H9 (cell line): ENCODE results near the gene MATN4. TPM values are rescaled to one million over a fixed set of nuclear protein-coding genes. Genes with fewer than 3 reads are reported as not detected.
A peak's percentile ranks its signal among the peaks of the same experiment; 100 is the strongest.

ENCODE experiments used
- DNase-seq: peaks from one replicate; pipeline ENCODE4 v3.0.0-alpha.2; 2017
- H2AFZ ChIP-seq: one replicate; pipeline ENCODE4 v1.6.1; 2013; ENCODE audit warnings: mild to moderate bottlenecking, low read length, control low read depth, moderate library complexity
- H2AK5ac ChIP-seq: 2 replicates; pipeline ENCODE4 v1.6.1; 2013; ENCODE audit warnings: low read length, control low read depth, mixed read lengths; ENCODE audit not compliant: insufficient read length
- H2BK120ac ChIP-seq: one replicate; pipeline ENCODE4 v1.6.1; 2013; ENCODE audit warnings: low read depth, mild to moderate bottlenecking, low read length, control low read depth, inconsistent platforms; ENCODE audit not compliant: poor library complexity, severe bottlenecking
- H2BK12ac ChIP-seq: 2 replicates; pipeline ENCODE4 v1.6.1; 2013; ENCODE audit warnings: low read length, control low read depth, mixed read lengths, low read depth; ENCODE audit not compliant: insufficient read length
- H2BK15ac ChIP-seq: 2 replicates; pipeline ENCODE4 v1.6.1; 2013; ENCODE audit warnings: low read depth, low read length, control low read depth
- H2BK20ac ChIP-seq: one replicate; pipeline ENCODE4 v1.6.1; 2013; ENCODE audit warnings: low read depth, mild to moderate bottlenecking, low read length, control low read depth, inconsistent platforms; ENCODE audit not compliant: poor library complexity, severe bottlenecking
- H2BK5ac ChIP-seq: 2 replicates; pipeline ENCODE4 v1.6.1; 2013; ENCODE audit warnings: low read length, control low read depth, mixed read lengths; ENCODE audit not compliant: insufficient read length
- H3K14ac ChIP-seq: 2 replicates; pipeline ENCODE4 v1.6.1; 2013; ENCODE audit warnings: low read length, control low read depth; ENCODE audit not compliant: insufficient read depth
- H3K18ac ChIP-seq: 2 replicates; pipeline ENCODE4 v1.6.1; 2013; ENCODE audit warnings: low read depth, mild to moderate bottlenecking, mixed read lengths, low read length, control low read depth; ENCODE audit not compliant: insufficient read length
- H3K23ac ChIP-seq: 2 replicates; pipeline ENCODE4 v1.6.1; 2013; ENCODE audit warnings: low read length, control low read depth, mixed read lengths, low read depth; ENCODE audit not compliant: insufficient read length
- H3K23me2 ChIP-seq: 2 replicates; pipeline ENCODE4 v1.6.1; 2013; ENCODE audit warnings: low read depth, mild to moderate bottlenecking, mixed read lengths, low read length, control low read depth; ENCODE audit not compliant: insufficient read length, poor library complexity, severe bottlenecking
- H3K27ac ChIP-seq: 2 replicates; pipeline ENCODE4 v1.5.1; 2013; ENCODE audit warnings: low read length, control low read depth, mixed read lengths, low read depth; ENCODE audit not compliant: insufficient read length
- H3K27me3 ChIP-seq: 2 replicates; pipeline ENCODE4 v1.6.1; 2013; ENCODE audit warnings: low read length, control low read depth, inconsistent platforms; ENCODE audit not compliant: insufficient read depth
- H3K4ac ChIP-seq: 2 replicates; pipeline ENCODE4 v1.6.1; 2013; ENCODE audit warnings: low read depth, mild to moderate bottlenecking, control low read depth, inconsistent platforms, low read length, moderate library complexity
- H3K4me1 ChIP-seq: 2 replicates; pipeline ENCODE4 v1.6.1; 2013; ENCODE audit warnings: low read length, control low read depth, inconsistent platforms; ENCODE audit not compliant: insufficient read depth
- H3K4me2 ChIP-seq: 2 replicates; pipeline ENCODE4 v1.6.1; 2013; ENCODE audit warnings: low read length, control low read depth, mixed read lengths; ENCODE audit not compliant: insufficient read length, insufficient read depth
- H3K56ac ChIP-seq: 2 replicates; pipeline ENCODE4 v1.6.1; 2013; ENCODE audit warnings: low read depth, mild to moderate bottlenecking, mixed read lengths, low read length, control low read depth; ENCODE audit not compliant: insufficient read length
- H3K79me1 ChIP-seq: 2 replicates; pipeline ENCODE4 v1.6.1; 2013; ENCODE audit warnings: low read depth, mild to moderate bottlenecking, moderate library complexity, low read length, control low read depth, inconsistent platforms; ENCODE audit not compliant: insufficient read depth, poor library complexity, severe bottlenecking
- H3K79me2 ChIP-seq: 2 replicates; pipeline ENCODE4 v1.6.1; 2013; ENCODE audit warnings: low read length, control low read depth, inconsistent platforms; ENCODE audit not compliant: insufficient read depth
- H3K9ac ChIP-seq: 2 replicates; pipeline ENCODE4 v1.6.1; 2013; ENCODE audit warnings: low read length, control low read depth, mixed read lengths; ENCODE audit not compliant: insufficient read length; ENCODE audit errors: extremely low read depth
- H3K9me3 ChIP-seq: one replicate; pipeline ENCODE4 v1.6.1; 2013; ENCODE audit warnings: low read depth, low read length, inconsistent platforms; ENCODE audit not compliant: control insufficient read depth
- H3T11ph ChIP-seq: one replicate; pipeline ENCODE4 v1.6.1; 2013; ENCODE audit warnings: mild to moderate bottlenecking, low read length, control low read depth, inconsistent platforms
- H4K20me1 ChIP-seq: one replicate; pipeline ENCODE4 v1.6.1; 2013; ENCODE audit not compliant: control insufficient read depth, insufficient read length, insufficient read depth
- H4K5ac ChIP-seq: 2 replicates; pipeline ENCODE4 v1.6.1; 2013; ENCODE audit warnings: low read depth, mild to moderate bottlenecking, mixed read lengths, low read length, control low read depth; ENCODE audit not compliant: insufficient read length
- H4K8ac ChIP-seq: replicated peaks from 2 replicates; pipeline ENCODE4 v1.6.1; 2013; ENCODE audit warnings: low read length, control low read depth, mixed read lengths, low read depth; ENCODE audit not compliant: insufficient read length
- H4K91ac ChIP-seq: 2 replicates; pipeline ENCODE4 v1.6.1; 2013; ENCODE audit warnings: low read depth, mild to moderate bottlenecking, moderate library complexity, mixed read lengths, low read length, control low read depth; ENCODE audit not compliant: insufficient read length
- H3K27ac Mint-ChIP-seq, 3 experiments: 2 replicates in 2 of 3; 3 replicates in 1 of 3; pipeline ENCODE4 v1.8.0; 2020 to 2021; ENCODE audit warnings: mixed read lengths in 3 of 3, mild to moderate bottlenecking in 1 of 3, moderate library complexity in 1 of 3
- H3K27me3 Mint-ChIP-seq: 2 replicates; pipeline ENCODE4 v1.8.0; 2021; ENCODE audit warnings: low read depth, mild to moderate bottlenecking, moderate library complexity, mixed read lengths
- H3K36me3 Mint-ChIP-seq, 3 experiments: 2 replicates in 2 of 3; 3 replicates in 1 of 3; pipeline ENCODE4 v1.8.0; 2020 to 2021; ENCODE audit warnings: low read depth in 3 of 3, mixed read lengths in 3 of 3; ENCODE audit not compliant: insufficient read depth in 1 of 3
- H3K4me1 Mint-ChIP-seq, 2 experiments: 2 replicates each; pipeline ENCODE4 v1.8.0; 2020; ENCODE audit warnings: mixed read lengths in 2 of 2
- H3K4me3 Mint-ChIP-seq, 2 experiments: 2 replicates in 1 of 2; 3 replicates in 1 of 2; pipeline ENCODE4 v1.8.0; 2020 to 2021; ENCODE audit warnings: mild to moderate bottlenecking in 2 of 2, mixed read lengths in 2 of 2, moderate library complexity in 1 of 2
- H3K9me3 Mint-ChIP-seq, 2 experiments: 2 replicates in 1 of 2; 3 replicates in 1 of 2; pipeline ENCODE4 v1.8.0; 2020; ENCODE audit warnings: mild to moderate bottlenecking in 2 of 2, mixed read lengths in 2 of 2, moderate library complexity in 1 of 2
- WGBS: extraction: QIAGEN DNeasy Blood & Tissue Kit; methylation state at CpG from one replicate; pipeline ENCODE4 v1.1.7; 2013; ENCODE audit warnings: missing lambda C conversion rate, low lambda C conversion rate, mixed read lengths; ENCODE audit not compliant: insufficient read length; ENCODE audit errors: extremely low coverage; 5-methylcytosine and 5-hydroxymethylcytosine counted together
- total RNA-seq: library from RNA; stranded (reverse); gene quantifications from 2 replicates; pipeline ENCODE4 v1.2.1, GENCODE V29; 2021
- TF ChIP-seq, protein P1 (sequence below): fragments of 200-600 bp; sonication (generic); conservative IDR thresholded peaks from 3 replicates; pipeline ENCODE4 v1.8.0; 2021; ENCODE audit warnings: antibody characterized with exemption, mild to moderate bottlenecking

The MATN4 gene
- total RNA-seq, 1 experiment from 2014 or later = 0.11 TPM

- no peak overlapping the region for H3K9ac ChIP-seq
- no peak overlapping the region for H3K56ac ChIP-seq
- H2BK12ac ChIP-seq = no peak overlapping the region
- peaks cover 5% of the 10 kb centered on the region; the same call in 1 of the 2 replicates for H3K27me3 ChIP-seq
- no peak overlapping the region for H3K4ac ChIP-seq
- H2AFZ ChIP-seq = no peak overlapping the region
- H3K27ac Mint-ChIP-seq = no peak overlapping the region
- TF ChIP-seq, protein P1, sequence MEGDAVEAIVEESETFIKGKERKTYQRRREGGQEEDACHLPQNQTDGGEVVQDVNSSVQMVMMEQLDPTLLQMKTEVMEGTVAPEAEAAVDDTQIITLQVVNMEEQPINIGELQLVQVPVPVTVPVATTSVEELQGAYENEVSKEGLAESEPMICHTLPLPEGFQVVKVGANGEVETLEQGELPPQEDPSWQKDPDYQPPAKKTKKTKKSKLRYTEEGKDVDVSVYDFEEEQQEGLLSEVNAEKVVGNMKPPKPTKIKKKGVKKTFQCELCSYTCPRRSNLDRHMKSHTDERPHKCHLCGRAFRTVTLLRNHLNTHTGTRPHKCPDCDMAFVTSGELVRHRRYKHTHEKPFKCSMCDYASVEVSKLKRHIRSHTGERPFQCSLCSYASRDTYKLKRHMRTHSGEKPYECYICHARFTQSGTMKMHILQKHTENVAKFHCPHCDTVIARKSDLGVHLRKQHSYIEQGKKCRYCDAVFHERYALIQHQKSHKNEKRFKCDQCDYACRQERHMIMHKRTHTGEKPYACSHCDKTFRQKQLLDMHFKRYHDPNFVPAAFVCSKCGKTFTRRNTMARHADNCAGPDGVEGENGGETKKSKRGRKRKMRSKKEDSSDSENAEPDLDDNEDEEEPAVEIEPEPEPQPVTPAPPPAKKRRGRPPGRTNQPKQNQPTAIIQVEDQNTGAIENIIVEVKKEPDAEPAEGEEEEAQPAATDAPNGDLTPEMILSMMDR = no peak
- H4K8ac ChIP-seq = no peak overlapping the region
- H3T11ph ChIP-seq = no peak overlapping the region
- no peak overlapping the region for H3K14ac ChIP-seq
- no peak overlapping the region for H2BK15ac ChIP-seq
- no peaks in the 10 kb centered on the region for H3K79me1 ChIP-seq
- H3K27me3 Mint-ChIP-seq = peaks cover 60% of the 10 kb centered on the region
- H3K4me2 ChIP-seq = peak overlapping the region; percentile 64
- H2BK120ac ChIP-seq = no peak overlapping the region
- H3K9me3 Mint-ChIP-seq = peaks cover 20 to 21% of the 10 kb centered on the region in 2 experiments
- no peaks in the 10 kb centered on the region for H4K20me1 ChIP-seq
- no peaks in the 10 kb centered on the region for H3K79me2 ChIP-seq
- H3K4me1 Mint-ChIP-seq = peaks cover 8 to 13% of the 10 kb centered on the region in 2 experiments
- H3K4me1 ChIP-seq = peaks cover 2% of the 10 kb centered on the region; the same call in 1 of the 2 replicates
- H3K18ac ChIP-seq = no peak overlapping the region
- no peak overlapping the region for H2BK20ac ChIP-seq
- H3K36me3 Mint-ChIP-seq = peaks cover 5 to 15% (median 9%) of the 10 kb centered on the region in 3 experiments; a peak in 6 of 7 replicates
- H3K23me2 ChIP-seq = peaks cover 7% of the 10 kb centered on the region
- WGBS = no CpG with 5 or more reads among the region's 2 CpGs
- H2AK5ac ChIP-seq = no peak overlapping the region
- no peak overlapping the region for H3K23ac ChIP-seq
- DNase-seq = no peak
- no peak overlapping the region; a peak in 2 of 5 replicates for H3K4me3 Mint-ChIP-seq
- H4K5ac ChIP-seq = no peak overlapping the region
- no peak overlapping the region for H4K91ac ChIP-seq
- H2BK5ac ChIP-seq = no peak overlapping the region
- H3K27ac ChIP-seq = no peak overlapping the region
- no peaks in the 10 kb centered on the region for H3K9me3 ChIP-seq
Observed at GRCh38 chr20:45292343-45292742, 15.8 kb downstream of the MATN4 start.
